HG03439 (cell line): ENCODE measurements around the gene SAFB.
A peak's percentile ranks its signal among the peaks of the same experiment; 100 is the strongest.
"Not testable (repeated sequence)": the region's sequence is repeated elsewhere in the genome, so short reads cannot be mapped to it uniquely, and the experiment has no call there.

Source experiments
- ATAC-seq: cut with Tn5 transposase; IDR thresholded peaks from one replicate; pipeline ENCODE4 v1.9.1; 2021; ENCODE audit warnings: mild to moderate bottlenecking, moderate library complexity; ENCODE audit not compliant: unreplicated experiment

Gene SAFB

GRCh38 chr19:5682107-5682482 is 59.2 kb downstream of the SAFB start:
- ATAC-seq: no peak

GRCh38 chr19:5683177-5683886 is 60.4 kb downstream of the SAFB start:
- ATAC-seq: no peak

GRCh38 chr19:5684694-5685430 is 62.0 kb downstream of the SAFB start:
- ATAC-seq: no peak

GRCh38 chr19:5686326-5686646 is 63.4 kb downstream of the SAFB start:
- no peak for ATAC-seq

- peak; percentile 49 for ATAC-seq
These were observed 63.9 kb downstream of the SAFB start for GRCh38 chr19:5686647-5687359.

GRCh38 chr19:5687360-5688198 is 64.7 kb downstream of the SAFB start:
- no peak for ATAC-seq

- not testable (repeated sequence) for ATAC-seq
These were observed 65.5 kb downstream of the SAFB start for GRCh38 chr19:5688262-5688881.

GRCh38 chr19:5690125-5690954 is 67.5 kb downstream of the SAFB start, which contains the start of gene RPL36:
Gene RPL36 (plus strand): TSS chr19:5690295. CDS start chr19:5690508, 213 bp downstream.
- ATAC-seq: peak; percentile 38

- no peak for ATAC-seq
These were observed 68.3 kb downstream of the SAFB start for GRCh38 chr19:5690955-5691821.

- ATAC-seq: no peak
These were observed 69.2 kb downstream of the SAFB start for GRCh38 chr19:5691822-5692722.

GRCh38 chr19:5692723-5693194 is 69.9 kb downstream of the SAFB start:
- no peak for ATAC-seq

- ATAC-seq: no peak
These were observed 70.6 kb downstream of the SAFB start for GRCh38 chr19:5693195-5694166.

- no peak for ATAC-seq
These were observed 71.5 kb downstream of the SAFB start for GRCh38 chr19:5694167-5694955.

GRCh38 chr19:5694956-5695648 is 72.2 kb downstream of the SAFB start:
- ATAC-seq: no peak

- no peak for ATAC-seq
These were observed 72.8 kb downstream of the SAFB start for GRCh38 chr19:5695649-5696195.
